ENCODE results near the gene CENPU.
"Not testable (repeated sequence)": the region's sequence is repeated elsewhere in the genome, so short reads cannot be mapped to it uniquely, and the experiment has no call there.

CENPU gene

GRCh38 chr4:184662236-184662635 lies 71.7 kb downstream of the CENPU start:
- DNase-seq, result no peak

- DNase-seq, result no peak
Measured at GRCh38 chr4:184660978-184661377, 72.9 kb downstream of the CENPU start.

- not testable (repeated sequence) for DNase-seq
Measured at GRCh38 chr4:184657820-184658219, 76.1 kb downstream of the CENPU start.

GRCh38 chr4:184657144-184657543 lies 76.8 kb downstream of the CENPU start:
- DNase-seq, result no peak

GRCh38 chr4:184655889-184656869 lies 77.7 kb downstream of the CENPU start:
- no peak for DNase-seq

- DNase-seq, result peak; percentile 91
Measured at GRCh38 chr4:184653650-184654049, 80.2 kb downstream of the CENPU start.

- not testable (repeated sequence) for DNase-seq
Measured at GRCh38 chr4:184652681-184653080, 81.2 kb downstream of the CENPU start.

- DNase-seq, result no peak
Measured at GRCh38 chr4:184651899-184652298, 82.0 kb downstream of the CENPU start.

GRCh38 chr4:184649971-184650855 lies 83.7 kb downstream of the CENPU start:
- peak; percentile 44 for DNase-seq

- DNase-seq, result peak; percentile 95
Measured at GRCh38 chr4:184649026-184649970, 84.6 kb downstream of the CENPU start, which contains the start of the genes CASP3 and PRIMPOL. Gene CASP3 (minus strand): TSS chr4:184649447. CDS start chr4:184638453, 10,994 bp downstream. Gene PRIMPOL (plus strand): TSS chr4:184649738. CDS start chr4:184657141, 7,403 bp downstream.

GRCh38 chr4:184648313-184649025 lies 85.4 kb downstream of the CENPU start:
- DNase-seq, result peak; percentile 54

- peak; percentile 18 for DNase-seq
Measured at GRCh38 chr4:184648054-184648312, 85.9 kb downstream of the CENPU start.

- peak; percentile 29 for DNase-seq
Measured at GRCh38 chr4:184647266-184648053, 86.4 kb downstream of the CENPU start.

GRCh38 chr4:184645904-184646610 lies 87.8 kb downstream of the CENPU start:
- DNase-seq, result no peak

GRCh38 chr4:184644553-184645307 lies 89.2 kb downstream of the CENPU start:
- DNase-seq, result peak; percentile 62

Measured in EL (cell line).